GM23248 (cell line): Measurements from ENCODE around the gene ZNHIT1.

Experiments
- EZH2 ChIP-seq: fragments of 200-600 bp; sonication (generic); IDR thresholded peaks from 2 replicates; pipeline ENCODE4 v1.6.1; 2018; ENCODE audit warnings: antibody characterized with exemption, mild to moderate bottlenecking; ENCODE audit not compliant: insufficient read depth, poor library complexity, severe bottlenecking
- EZH2phosphoT487 ChIP-seq: fragments of 200-600 bp; sonication (generic); IDR thresholded peaks from 2 replicates; pipeline ENCODE4 v1.6.1; 2018; ENCODE audit warnings: antibody characterized with exemption, moderate library complexity, mild to moderate bottlenecking, low read depth; ENCODE audit not compliant: insufficient read depth

DNA sequence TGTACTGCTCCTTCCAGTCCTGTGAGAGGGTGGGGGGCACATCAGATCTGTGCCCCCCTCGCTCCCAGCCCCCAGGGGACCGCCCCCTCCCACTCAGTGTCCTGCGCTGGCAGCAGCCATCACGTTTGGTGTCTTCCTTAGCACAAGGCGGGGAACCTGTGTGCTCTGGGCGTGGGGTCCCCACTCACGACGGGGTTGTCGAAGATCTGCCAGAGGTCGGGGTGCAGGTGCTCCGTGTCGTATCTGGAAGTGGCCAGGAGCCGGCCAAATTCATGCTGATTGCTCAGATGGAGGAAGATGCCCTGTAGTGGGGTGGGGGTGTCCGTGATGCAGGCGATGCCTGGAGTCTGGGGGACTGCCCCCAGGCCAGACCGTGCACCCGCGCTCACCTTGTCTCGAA, 7.8 kb upstream of the ZNHIT1 start:
- TF ChIP-seq EZH2 = no peak
- TF ChIP-seq EZH2phosphoT487 = no peak
